Panc1 (cell line): ENCODE measurements around the gene RTL5. TPM values are rescaled to one million over a fixed set of nuclear protein-coding genes. Genes with fewer than 3 reads are reported as not detected.

Experiments
- ATAC-seq: fragments of 200-7000 bp; cut with Tn5 transposase; 2 replicates; pipeline ENCODE4 v1.9.1; 2020; ENCODE audit warnings: mild to moderate bottlenecking, moderate library complexity
- BruUV-seq: library from RNA; stranded (reverse); fragments of 400-500 nt; replicated peaks from 2 replicates; lab custom pipeline; 2021; lab: Mats Ljungman, UMichigan
- CTCF ChIA-PET: fragments of 300-600 bp; sonication (Branson Sonifier 250); formaldehyde crosslinking; loops from one replicate; lab custom pipeline; 2022; ENCODE audit warnings: antibody characterized with exemption; lab: Charles Lee
- POLR2A ChIA-PET: fragments of 300-600 bp; sonication (Branson Sonifier 250); formaldehyde crosslinking; loops from one replicate; lab custom pipeline; 2022; ENCODE audit warnings: antibody characterized with exemption; lab: Charles Lee
- DNase-seq: peaks from one replicate; pipeline ENCODE4 v3.0.0-alpha.2; 2010; ENCODE audit warnings: low read depth, low spot score
- H3K27ac ChIP-seq: 2 replicates; pipeline ENCODE4 v1.5.1; 2011; ENCODE audit warnings: mild to moderate bottlenecking, low read length, inconsistent platforms
- H3K27me3 ChIP-seq: fragments of 200-500 bp; sonication (Bioruptor generic); 2 replicates; pipeline ENCODE4 v1.6.0; 2014; ENCODE audit warnings: low read length, inconsistent platforms; ENCODE audit not compliant: control insufficient read depth, insufficient read depth
- H3K36me3 ChIP-seq: fragments of 200-500 bp; sonication (Bioruptor generic); 2 replicates; pipeline ENCODE4 v1.5.1; 2014; ENCODE audit warnings: inconsistent platforms, mild to moderate bottlenecking, low read length, moderate library complexity; ENCODE audit not compliant: control insufficient read depth, insufficient read depth
- H3K4me1 ChIP-seq: 2 replicates; pipeline ENCODE4 v1.5.1; 2011; ENCODE audit warnings: inconsistent platforms, mild to moderate bottlenecking, low read length, moderate library complexity; ENCODE audit not compliant: control insufficient read depth, insufficient read depth
- H3K4me3 ChIP-seq, 2 experiments: 2 replicates each; pipeline ENCODE4 v1.5.1; 2011 to 2012; ENCODE audit warnings: low read depth in 2 of 2, low read length in 2 of 2, mild to moderate bottlenecking in 2 of 2, inconsistent platforms in 1 of 2, moderate library complexity in 1 of 2
- H3K9me3 ChIP-seq: fragments of 200-500 bp; sonication (Bioruptor generic); 2 replicates; pipeline ENCODE4 v1.5.1; 2014; ENCODE audit warnings: low read depth, mild to moderate bottlenecking, inconsistent platforms, low read length, moderate library complexity; ENCODE audit not compliant: control insufficient read depth, insufficient read depth
- POLR2AphosphoS5 ChIP-seq: IDR thresholded peaks from 2 replicates; pipeline ENCODE4 v1.6.1; 2012; ENCODE audit warnings: mild to moderate bottlenecking, low read depth, low read length, moderate library complexity
- SIN3A ChIP-seq: IDR thresholded peaks from 2 replicates; pipeline ENCODE4 v1.6.1; 2012; ENCODE audit warnings: low read depth, mild to moderate bottlenecking, low read length, moderate library complexity, borderline replicate concordance; ENCODE audit not compliant: insufficient read depth
- TCF7L2 ChIP-seq: IDR thresholded peaks from 2 replicates; pipeline ENCODE4 v1.6.1; 2011; ENCODE audit warnings: mild to moderate bottlenecking, low read depth, low read length, inconsistent platforms
- in situ Hi-C: cut with HindIII; loops from 2 replicates; pipeline ENCODE4 v1.10.0; 2016; ENCODE audit warnings: low sequenced_read_pairs, low pct_unique_long_range_greater_than_20kb
- intact Hi-C: fragments of 100-400 bp; cut with micrococcal nuclease; formaldehyde crosslinking; loops from one replicate; pipeline ENCODE4 v1.10.0; 2022; ENCODE audit not compliant: unreplicated experiment
- total RNA-seq: library from RNA; stranded (reverse); gene quantifications from one replicate; pipeline ENCODE4 v1.2.1, GENCODE V29; 2021; ENCODE audit not compliant: unreplicated experiment
- TF ChIP-seq, protein P1 (sequence below), 2 experiments: IDR thresholded peaks; 2 replicates each; pipeline ENCODE4 v1.6.1; 2011 to 2012; ENCODE audit warnings: low read depth in 2 of 2, control low read depth in 1 of 2, low read length in 1 of 2, mild to moderate bottlenecking in 1 of 2, moderate library complexity in 1 of 2; ENCODE audit not compliant: insufficient read depth in 1 of 2
- TF ChIP-seq, protein P2 (sequence below): fragments of 450-650 bp; IDR thresholded peaks from 2 replicates; pipeline ENCODE4 v1.5.1; 2017; ENCODE audit warnings: mild to moderate bottlenecking

The RTL5 gene
- total RNA-seq, 1 experiment from 2014 or later = 11.0 TPM

- Histone ChIP-seq H3K9me3 (no peaks in the 10 kb centered on the region), H3K4me1 (no peaks in the 10 kb centered on the region), H3K36me3 (no peaks in the 10 kb centered on the region), H3K27me3 (no peaks in the 10 kb centered on the region), H3K27ac (no peak overlapping the region), H3K4me3 (no peak overlapping the region)
- intact Hi-C loops = loop anchor here (1.0 kb wide), 1 partner anchor 107 kb away; no protein-coding TSS in a partner anchor
- POLR2A ChIA-PET = no interaction called here
- CTCF ChIA-PET = interaction anchor here (0.5 to 1.0 kb wide), 2 partner anchors 68 to 106 kb away, joined by 3 to 5 read pairs; no protein-coding TSS in a partner anchor
- in situ Hi-C loops = loop anchor here (5.0 kb wide), 1 partner anchor 108 kb away; no protein-coding TSS in a partner anchor
- ATAC-seq (no peak), DNase-seq (no peak)
- BruUV-seq = no TSS peak
- TF ChIP-seq, protein P1, sequence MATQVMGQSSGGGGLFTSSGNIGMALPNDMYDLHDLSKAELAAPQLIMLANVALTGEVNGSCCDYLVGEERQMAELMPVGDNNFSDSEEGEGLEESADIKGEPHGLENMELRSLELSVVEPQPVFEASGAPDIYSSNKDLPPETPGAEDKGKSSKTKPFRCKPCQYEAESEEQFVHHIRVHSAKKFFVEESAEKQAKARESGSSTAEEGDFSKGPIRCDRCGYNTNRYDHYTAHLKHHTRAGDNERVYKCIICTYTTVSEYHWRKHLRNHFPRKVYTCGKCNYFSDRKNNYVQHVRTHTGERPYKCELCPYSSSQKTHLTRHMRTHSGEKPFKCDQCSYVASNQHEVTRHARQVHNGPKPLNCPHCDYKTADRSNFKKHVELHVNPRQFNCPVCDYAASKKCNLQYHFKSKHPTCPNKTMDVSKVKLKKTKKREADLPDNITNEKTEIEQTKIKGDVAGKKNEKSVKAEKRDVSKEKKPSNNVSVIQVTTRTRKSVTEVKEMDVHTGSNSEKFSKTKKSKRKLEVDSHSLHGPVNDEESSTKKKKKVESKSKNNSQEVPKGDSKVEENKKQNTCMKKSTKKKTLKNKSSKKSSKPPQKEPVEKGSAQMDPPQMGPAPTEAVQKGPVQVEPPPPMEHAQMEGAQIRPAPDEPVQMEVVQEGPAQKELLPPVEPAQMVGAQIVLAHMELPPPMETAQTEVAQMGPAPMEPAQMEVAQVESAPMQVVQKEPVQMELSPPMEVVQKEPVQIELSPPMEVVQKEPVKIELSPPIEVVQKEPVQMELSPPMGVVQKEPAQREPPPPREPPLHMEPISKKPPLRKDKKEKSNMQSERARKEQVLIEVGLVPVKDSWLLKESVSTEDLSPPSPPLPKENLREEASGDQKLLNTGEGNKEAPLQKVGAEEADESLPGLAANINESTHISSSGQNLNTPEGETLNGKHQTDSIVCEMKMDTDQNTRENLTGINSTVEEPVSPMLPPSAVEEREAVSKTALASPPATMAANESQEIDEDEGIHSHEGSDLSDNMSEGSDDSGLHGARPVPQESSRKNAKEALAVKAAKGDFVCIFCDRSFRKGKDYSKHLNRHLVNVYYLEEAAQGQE (IDR thresholded peaks at IDR 0.05; ENCODE audit: insufficient read depth in 1 of 2, low read depth in 2 of 2, low read length in 1 of 2) = no peak
- TF ChIP-seq TCF7L2 = no peak
- TF ChIP-seq, protein P2, sequence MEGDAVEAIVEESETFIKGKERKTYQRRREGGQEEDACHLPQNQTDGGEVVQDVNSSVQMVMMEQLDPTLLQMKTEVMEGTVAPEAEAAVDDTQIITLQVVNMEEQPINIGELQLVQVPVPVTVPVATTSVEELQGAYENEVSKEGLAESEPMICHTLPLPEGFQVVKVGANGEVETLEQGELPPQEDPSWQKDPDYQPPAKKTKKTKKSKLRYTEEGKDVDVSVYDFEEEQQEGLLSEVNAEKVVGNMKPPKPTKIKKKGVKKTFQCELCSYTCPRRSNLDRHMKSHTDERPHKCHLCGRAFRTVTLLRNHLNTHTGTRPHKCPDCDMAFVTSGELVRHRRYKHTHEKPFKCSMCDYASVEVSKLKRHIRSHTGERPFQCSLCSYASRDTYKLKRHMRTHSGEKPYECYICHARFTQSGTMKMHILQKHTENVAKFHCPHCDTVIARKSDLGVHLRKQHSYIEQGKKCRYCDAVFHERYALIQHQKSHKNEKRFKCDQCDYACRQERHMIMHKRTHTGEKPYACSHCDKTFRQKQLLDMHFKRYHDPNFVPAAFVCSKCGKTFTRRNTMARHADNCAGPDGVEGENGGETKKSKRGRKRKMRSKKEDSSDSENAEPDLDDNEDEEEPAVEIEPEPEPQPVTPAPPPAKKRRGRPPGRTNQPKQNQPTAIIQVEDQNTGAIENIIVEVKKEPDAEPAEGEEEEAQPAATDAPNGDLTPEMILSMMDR = 0 out of 2 replicates have a peak, but pooled peaks have one; percentile 11
Observed at GRCh38 chrX:72125331-72126047, 6.2 kb downstream of the RTL5 start.

- no peak for DNase-seq
- Histone ChIP-seq H3K4me1 (no peaks in the 10 kb centered on the region), H3K4me3 (no peak overlapping the region), H3K36me3 (no peaks in the 10 kb centered on the region), H3K27me3 (no peaks in the 10 kb centered on the region), H3K27ac (no peak overlapping the region), H3K9me3 (no peaks in the 10 kb centered on the region)
- in situ Hi-C loops (loop anchor here (5.0 kb wide), 1 partner anchor 107 kb away; no protein-coding TSS in a partner anchor), intact Hi-C loops (no loop called here)
- TF ChIP-seq SIN3A = no peak
- no peak for TF ChIP-seq POLR2AphosphoS5
- ChIA-PET CTCF (interaction anchor here (0.5 to 1.0 kb wide), 3 partner anchors 35 to 105 kb away, joined by 3 to 5 read pairs (median 5); no protein-coding TSS in a partner anchor), POLR2A (no interaction called here)
- no peak for ATAC-seq
- BruUV-seq = no TSS peak
Observed at GRCh38 chrX:72124540-72125201, 7.0 kb downstream of the RTL5 start.
